ENCODE measurements around the gene MRFAP1.

Gene MRFAP1

DNA sequence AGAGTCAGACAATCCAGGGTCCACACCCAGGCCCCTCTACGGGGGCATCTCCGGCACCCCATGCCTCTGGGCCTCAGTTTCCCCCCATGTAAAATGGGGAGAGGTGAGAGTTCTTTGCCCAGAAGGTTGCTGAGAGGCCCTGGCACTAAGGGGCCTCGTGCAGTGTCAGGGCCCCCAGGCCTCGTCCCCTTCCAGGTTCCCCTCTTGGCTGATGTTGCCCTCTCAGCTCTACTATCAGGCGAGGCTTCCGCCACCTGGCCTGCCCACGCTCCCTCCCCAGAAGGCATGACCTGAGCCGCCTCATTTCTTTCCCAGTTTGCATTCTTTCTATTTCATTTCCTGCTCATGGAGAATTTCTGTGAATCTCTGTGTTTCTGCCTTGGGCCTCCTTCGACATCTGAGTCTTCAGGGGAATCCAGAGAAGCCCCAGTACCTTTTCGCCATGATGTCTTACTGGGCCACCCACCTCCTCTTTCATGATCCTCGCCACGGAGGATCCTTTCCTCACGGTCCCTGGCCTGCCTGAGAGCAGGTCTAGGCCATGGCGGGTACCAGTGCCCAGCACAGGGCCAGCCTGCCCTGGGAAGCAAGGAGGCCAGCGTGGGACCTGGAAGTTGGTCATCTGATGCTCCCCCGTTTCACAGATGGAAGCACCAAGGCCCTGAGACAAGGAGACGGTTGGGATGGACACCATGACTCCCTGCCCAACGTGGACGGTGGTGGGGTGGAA is 21.9 kb upstream of the MRFAP1 start:
- Histone ChIP-seq H3K4me3 (replicated peaks; ENCODE audit: low read depth, low read length) (no peak overlapping the region), H3K36me3 (ENCODE audit: control insufficient read depth, insufficient read depth, low read length) (peaks cover 25% of the 10 kb centered on the region), H3K27me3 (replicated peaks; ENCODE audit: control insufficient read depth, insufficient read depth, low read length) (no peaks in the 10 kb centered on the region)
- DNase-seq (ENCODE audit: extremely low read depth, insufficient read length), result no peak
- TF ChIP-seq, protein P1, sequence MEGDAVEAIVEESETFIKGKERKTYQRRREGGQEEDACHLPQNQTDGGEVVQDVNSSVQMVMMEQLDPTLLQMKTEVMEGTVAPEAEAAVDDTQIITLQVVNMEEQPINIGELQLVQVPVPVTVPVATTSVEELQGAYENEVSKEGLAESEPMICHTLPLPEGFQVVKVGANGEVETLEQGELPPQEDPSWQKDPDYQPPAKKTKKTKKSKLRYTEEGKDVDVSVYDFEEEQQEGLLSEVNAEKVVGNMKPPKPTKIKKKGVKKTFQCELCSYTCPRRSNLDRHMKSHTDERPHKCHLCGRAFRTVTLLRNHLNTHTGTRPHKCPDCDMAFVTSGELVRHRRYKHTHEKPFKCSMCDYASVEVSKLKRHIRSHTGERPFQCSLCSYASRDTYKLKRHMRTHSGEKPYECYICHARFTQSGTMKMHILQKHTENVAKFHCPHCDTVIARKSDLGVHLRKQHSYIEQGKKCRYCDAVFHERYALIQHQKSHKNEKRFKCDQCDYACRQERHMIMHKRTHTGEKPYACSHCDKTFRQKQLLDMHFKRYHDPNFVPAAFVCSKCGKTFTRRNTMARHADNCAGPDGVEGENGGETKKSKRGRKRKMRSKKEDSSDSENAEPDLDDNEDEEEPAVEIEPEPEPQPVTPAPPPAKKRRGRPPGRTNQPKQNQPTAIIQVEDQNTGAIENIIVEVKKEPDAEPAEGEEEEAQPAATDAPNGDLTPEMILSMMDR (IDR thresholded peaks at IDR 0.05; ENCODE audit: insufficient read depth, low read length, poor library complexity, severe bottlenecking), result no peak

DNA sequence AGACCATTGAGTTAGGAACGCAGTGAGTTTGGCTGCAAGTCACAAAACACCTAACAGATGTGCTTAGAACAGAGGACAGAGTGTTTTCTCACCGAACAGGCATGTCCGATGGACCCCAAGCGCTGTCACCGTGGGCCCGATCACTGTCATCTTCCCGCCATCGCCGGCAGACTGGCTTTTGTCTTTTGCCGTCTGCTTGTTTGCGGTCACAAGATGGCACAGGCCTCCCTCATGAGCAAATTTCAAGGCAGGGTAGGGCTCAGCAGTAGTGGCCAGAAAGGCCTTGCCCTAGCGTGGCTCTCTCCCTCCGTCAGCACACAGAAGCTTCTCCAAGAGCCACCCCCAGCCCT is 21.4 kb upstream of the MRFAP1 start:
- Histone ChIP-seq H3K36me3 (ENCODE audit: control insufficient read depth, insufficient read depth, low read length) (peaks cover 24% of the 10 kb centered on the region), H3K4me3 (replicated peaks; ENCODE audit: low read depth, low read length) (no peak overlapping the region), H3K27me3 (replicated peaks; ENCODE audit: control insufficient read depth, insufficient read depth, low read length) (no peaks in the 10 kb centered on the region)
- TF ChIP-seq, protein P1 (IDR thresholded peaks at IDR 0.05; ENCODE audit: insufficient read depth, low read length, poor library complexity, severe bottlenecking), result no peak
- DNase-seq (ENCODE audit: extremely low read depth, insufficient read length), result no peak

DNA sequence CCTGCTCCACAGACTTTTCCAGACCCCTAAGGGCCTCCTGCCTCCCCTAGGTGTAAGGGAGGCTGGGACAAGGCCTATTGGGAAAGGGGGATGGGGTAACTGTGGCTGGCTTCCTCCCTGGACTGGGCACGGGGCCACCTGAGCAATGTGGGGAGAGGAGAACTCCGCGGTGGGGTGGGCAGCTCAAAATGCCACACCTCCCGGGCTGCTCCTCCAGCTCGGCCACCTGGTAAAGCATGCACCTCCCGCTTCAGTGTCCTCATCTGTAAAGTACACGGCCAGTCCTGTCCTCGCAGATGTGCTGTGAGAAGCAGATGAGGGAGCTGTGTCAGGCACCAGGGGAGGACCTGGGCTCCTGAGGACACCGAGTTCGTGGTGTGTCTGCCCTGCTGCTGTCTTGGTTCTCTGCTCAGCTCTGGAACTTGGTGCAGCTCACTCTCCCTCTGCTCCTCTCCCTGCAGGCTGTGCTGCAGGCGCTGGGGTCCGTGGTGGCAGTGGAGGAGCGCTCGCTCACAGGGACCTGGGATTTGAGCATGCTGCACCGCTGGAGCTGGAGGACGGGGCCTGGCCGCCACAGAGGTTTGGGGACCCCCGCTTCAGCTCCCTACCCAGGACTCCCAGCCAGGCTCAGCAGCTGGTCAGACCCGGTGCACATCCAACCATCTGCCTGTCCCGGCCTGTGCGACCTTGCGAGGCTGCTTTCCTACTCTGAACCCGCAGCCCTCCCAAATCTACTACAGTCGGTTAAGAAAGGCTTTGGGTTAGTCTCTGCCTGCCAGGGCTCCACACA is 20.8 kb upstream of the MRFAP1 start:
- H3K27me3 ChIP-seq (replicated peaks; ENCODE audit: control insufficient read depth, insufficient read depth, low read length), result no peaks in the 10 kb centered on the region
- no peak for DNase-seq (ENCODE audit: extremely low read depth, insufficient read length)
- H3K4me3 ChIP-seq (replicated peaks; ENCODE audit: low read depth, low read length), result no peak overlapping the region
- H3K36me3 ChIP-seq (ENCODE audit: control insufficient read depth, insufficient read depth, low read length), result peaks cover 23% of the 10 kb centered on the region
- TF ChIP-seq, protein P1 (IDR thresholded peaks at IDR 0.05; ENCODE audit: insufficient read depth, low read length, poor library complexity, severe bottlenecking), result no peak

DNA sequence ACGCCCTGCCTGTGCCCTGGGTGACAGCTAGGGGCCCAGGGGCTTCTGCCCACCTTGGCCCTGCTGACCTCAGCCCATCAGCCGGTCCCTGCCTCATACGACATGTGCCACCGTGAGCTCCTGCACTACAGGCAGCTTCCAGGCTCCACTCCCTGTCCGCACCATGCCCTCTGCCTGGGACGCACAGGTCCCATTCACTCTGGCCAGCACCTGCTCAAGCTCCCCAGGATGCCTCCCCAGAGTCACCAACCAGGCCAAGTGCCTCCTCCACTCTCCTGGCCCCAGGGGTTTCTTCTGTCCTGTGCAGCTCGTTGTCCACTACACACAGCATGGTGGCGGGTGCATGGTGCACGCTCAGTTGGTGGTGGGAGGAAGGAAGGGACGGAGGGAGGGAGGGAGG is 20.2 kb upstream of the MRFAP1 start:
- peaks cover 21% of the 10 kb centered on the region for H3K36me3 ChIP-seq (ENCODE audit: control insufficient read depth, insufficient read depth, low read length)
- TF ChIP-seq, protein P1 (IDR thresholded peaks at IDR 0.05; ENCODE audit: insufficient read depth, low read length, poor library complexity, severe bottlenecking), result no peak
- DNase-seq (ENCODE audit: extremely low read depth, insufficient read length), result no peak
- H3K4me3 ChIP-seq (replicated peaks; ENCODE audit: low read depth, low read length), result no peak overlapping the region
- no peaks in the 10 kb centered on the region for H3K27me3 ChIP-seq (replicated peaks; ENCODE audit: control insufficient read depth, insufficient read depth, low read length)

DNA sequence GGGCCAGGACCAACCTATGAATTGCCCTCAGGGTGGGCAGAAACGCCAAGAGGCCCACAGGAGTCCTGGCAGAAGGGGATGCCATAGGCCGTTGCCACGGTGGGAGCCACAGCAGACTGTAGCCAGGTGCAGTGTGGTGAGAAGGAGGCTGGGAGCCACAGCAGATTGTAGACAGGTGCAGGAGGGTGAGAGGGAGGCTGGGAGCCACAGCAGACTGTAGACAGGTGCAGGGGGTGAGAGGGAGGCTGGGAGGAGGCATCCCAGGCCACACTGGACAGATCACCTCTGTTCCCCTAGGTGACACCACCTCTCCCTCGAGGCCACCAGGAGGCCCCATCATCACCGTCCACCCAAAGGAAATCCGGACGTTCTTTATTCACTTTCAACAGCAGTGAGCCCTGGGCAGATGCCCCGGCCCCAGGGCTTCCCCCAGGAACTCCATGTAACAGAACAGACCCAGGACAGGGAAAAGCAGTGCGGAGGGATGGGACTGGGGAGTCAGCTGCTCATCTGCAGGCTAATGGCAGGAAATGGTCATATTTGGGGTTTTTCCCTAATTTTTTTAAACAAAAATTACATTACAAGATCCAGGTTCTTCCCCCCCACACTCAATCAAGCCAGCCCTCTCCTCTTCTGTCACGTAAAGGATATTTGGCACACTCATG is 19.5 kb upstream of the MRFAP1 start:
- no peak overlapping the region for H3K4me3 ChIP-seq (replicated peaks; ENCODE audit: low read depth, low read length)
- no peak for DNase-seq (ENCODE audit: extremely low read depth, insufficient read length)
- H3K36me3 ChIP-seq (ENCODE audit: control insufficient read depth, insufficient read depth, low read length), result peaks cover 20% of the 10 kb centered on the region
- TF ChIP-seq, protein P1 (IDR thresholded peaks at IDR 0.05; ENCODE audit: insufficient read depth, low read length, poor library complexity, severe bottlenecking), result no peak
- no peaks in the 10 kb centered on the region for H3K27me3 ChIP-seq (replicated peaks; ENCODE audit: control insufficient read depth, insufficient read depth, low read length)
